Stimulated activated CD4-positive, alpha-beta T cell treated with anti-CD3 and anti-CD28 coated beads, Interleukin-12 subunit alpha, Interleukin-12 subunit beta, amount 100 ng/mL, for 24 hours (primary cell): Measurements from ENCODE around the gene SH3D21.

Experiments
- DNase-seq, 2 experiments: peaks; one replicate each; pipeline ENCODE4 v3.0.0-alpha.2; 2020; ENCODE audit warnings: low read depth in 2 of 2

The SH3D21 gene

GRCh38 chr1:36329817-36330216 is 23.6 kb downstream of the SH3D21 start:
- DNase-seq: no peak

GRCh38 chr1:36330940-36331339 is 24.8 kb downstream of the SH3D21 start:
- DNase-seq: no peak

GRCh38 chr1:36337830-36338229 is 31.7 kb downstream of the SH3D21 start:
- DNase-seq: no peak

- no peak for DNase-seq
Observed at GRCh38 chr1:36339215-36339614, 33.0 kb downstream of the SH3D21 start.

GRCh38 chr1:36339615-36340014 is 33.4 kb downstream of the SH3D21 start:
- DNase-seq: no peak

GRCh38 chr1:36341626-36342320 is 35.6 kb downstream of the SH3D21 start:
- no peak for DNase-seq

- DNase-seq: peak in 1 of 2 experiments; percentile 37
Observed at GRCh38 chr1:36342426-36343185, 36.4 kb downstream of the SH3D21 start.

GRCh38 chr1:36343651-36344394 is 37.7 kb downstream of the SH3D21 start:
- no peak for DNase-seq

GRCh38 chr1:36344395-36344680 is 38.2 kb downstream of the SH3D21 start:
- DNase-seq: no peak

GRCh38 chr1:36345353-36345752 is 39.2 kb downstream of the SH3D21 start:
- DNase-seq: no peak

GRCh38 chr1:36346741-36347370 is 40.7 kb downstream of the SH3D21 start:
- DNase-seq: no peak

GRCh38 chr1:36349241-36349671 is 43.1 kb downstream of the SH3D21 start:
- no peak for DNase-seq

- no peak for DNase-seq
Observed at GRCh38 chr1:36349839-36350238, 43.7 kb downstream of the SH3D21 start.

- DNase-seq: no peak
Observed at GRCh38 chr1:36350659-36351226, 44.6 kb downstream of the SH3D21 start.

- no peak for DNase-seq
Observed at GRCh38 chr1:36351227-36351977, 45.2 kb downstream of the SH3D21 start.

- no peak for DNase-seq
Observed at GRCh38 chr1:36352125-36352909, 46.1 kb downstream of the SH3D21 start.

- DNase-seq: no peak
Observed at GRCh38 chr1:36352910-36353878, 47.0 kb downstream of the SH3D21 start.

- DNase-seq: no peak
Observed at GRCh38 chr1:36354486-36354885, 48.3 kb downstream of the SH3D21 start.

- no peak for DNase-seq
Observed at GRCh38 chr1:36355811-36356210, 49.6 kb downstream of the SH3D21 start.
